HepG2 (cell line): ENCODE data around the gene CLEC4M. TPM values are rescaled to one million over a fixed set of nuclear protein-coding genes. Genes with fewer than 3 reads are reported as not detected.
A peak's percentile ranks its signal among the peaks of the same experiment; 100 is the strongest.

Experiments used
- ATAC-seq: fragments of 200-7000 bp; cut with Tn5 transposase; 3 replicates; pipeline ENCODE4 v1.9.1; 2020; ENCODE audit warnings: mild to moderate bottlenecking, moderate library complexity
- BruUV-seq: library from RNA; stranded (reverse); fragments of 400-500 nt; replicated peaks from 2 replicates; lab custom pipeline; 2021; lab: Mats Ljungman, UMichigan
- CTCF ChIA-PET: fragments of 300-600 bp; formaldehyde crosslinking; extraction: SDS; loops from one replicate; lab custom pipeline; 2021; ENCODE audit warnings: low total read pairs, inconsistent platforms, low intra/inter-chr PET ratio; lab: Yijun Ruan, JAX
- POLR2A ChIA-PET: fragments of 350-600 bp; sonication (Branson Sonifier 250); formaldehyde crosslinking; loops from one replicate; lab custom pipeline; 2020; ENCODE audit warnings: antibody characterized with exemption, inconsistent platforms; lab: Yijun Ruan, JAX
- DNase-seq: peaks from one replicate; pipeline ENCODE4 v3.0.0-alpha.2; 2015; ENCODE audit warnings: low spot score
- FAIRE-seq: peaks from 3 replicates; lab custom pipeline; 2011; peaks lifted over from hg19 to GRCh38; lab: Jason Lieb, UNC
- H2AFZ ChIP-seq: one replicate; pipeline ENCODE4 v1.6.1; 2011; ENCODE audit warnings: low read length, inconsistent platforms
- H3K27ac ChIP-seq: fragments of 300-600 bp; 3 replicates; pipeline ENCODE4 v1.8.0; 2011; ENCODE audit warnings: mixed run types, mild to moderate bottlenecking, mixed read lengths, low read length, inconsistent platforms; ENCODE audit not compliant: insufficient read depth; ENCODE audit errors: extremely low read length
- H3K27me3 ChIP-seq, 2 experiments: fragments of 200-600 bp in 1 of 2; 2 replicates in 1 of 2; 3 replicates in 1 of 2; pipeline versions ENCODE4 v1.6.0 to v1.8.0; 2011; ENCODE audit warnings: low read length in 2 of 2, mild to moderate bottlenecking in 2 of 2, moderate library complexity in 2 of 2, inconsistent platforms in 1 of 2; ENCODE audit not compliant: insufficient read depth in 2 of 2, control insufficient read depth in 1 of 2
- H3K36me3 ChIP-seq, 2 experiments: fragments of 200-600 bp in 1 of 2; replicated peaks in 1 of 2; 2 replicates in 1 of 2; 3 replicates in 1 of 2; pipeline versions ENCODE4 v1.5.1 to v1.8.0; 2011; ENCODE audit warnings: low read length in 2 of 2, inconsistent platforms in 1 of 2; ENCODE audit not compliant: insufficient read depth in 2 of 2, control insufficient read depth in 1 of 2
- H3K4me1 ChIP-seq: 2 replicates; pipeline ENCODE4 v1.5.1; 2012; ENCODE audit warnings: low read length, inconsistent platforms; ENCODE audit not compliant: insufficient read depth
- H3K4me2 ChIP-seq: 2 replicates; pipeline ENCODE4 v1.6.0; 2011; ENCODE audit warnings: low read depth, low read length, inconsistent platforms
- H3K4me3 ChIP-seq, 3 experiments: fragments of 200-600 bp in 1 of 3; sonication (generic), shearing (Covaris generic) in 1 of 3; replicated peaks in 1 of 3; 2 replicates each; pipeline ENCODE4 v1.5.1; 2011 to 2016; ENCODE audit warnings: low read length in 3 of 3, inconsistent platforms in 2 of 3, low read depth in 2 of 3, mild to moderate bottlenecking in 2 of 3, control low read depth in 1 of 3, mixed read lengths in 1 of 3; ENCODE audit not compliant: insufficient read depth in 1 of 3
- H3K79me2 ChIP-seq: one replicate; pipeline ENCODE4 v1.6.1; 2011; ENCODE audit warnings: low read length, inconsistent platforms; ENCODE audit not compliant: insufficient read depth
- H3K9ac ChIP-seq: 2 replicates; pipeline ENCODE4 v1.6.0; 2011; ENCODE audit warnings: mild to moderate bottlenecking, low read depth, low read length, inconsistent platforms; ENCODE audit not compliant: insufficient read depth
- H3K9me3 ChIP-seq: 2 replicates; pipeline ENCODE4 v1.5.1; 2012; ENCODE audit warnings: mild to moderate bottlenecking, low read length
- H4K20me1 ChIP-seq: 2 replicates; pipeline ENCODE4 v1.6.0; 2011; ENCODE audit warnings: inconsistent platforms, mild to moderate bottlenecking, low read length, moderate library complexity; ENCODE audit not compliant: insufficient read depth
- PRMT3 ChIP-seq: sonication (generic); formaldehyde crosslinking; IDR thresholded peaks from 2 replicates; pipeline ENCODE4 v1.8.1; 2022; ENCODE audit warnings: low read depth, mild to moderate bottlenecking, moderate library complexity, missing genetic modification reagents, borderline replicate concordance
- RNF219 ChIP-seq: sonication (generic); formaldehyde crosslinking; IDR thresholded peaks from 2 replicates; pipeline ENCODE4 v1.5.0; 2020; ENCODE audit warnings: mild to moderate bottlenecking, missing genetic modification reagents
- SP140L ChIP-seq: sonication (generic); formaldehyde crosslinking; IDR thresholded peaks from 2 replicates; pipeline ENCODE4 v1.4.0; 2020; ENCODE audit warnings: missing genetic modification reagents, borderline replicate concordance
- TCF7 ChIP-seq: sonication (generic); IDR thresholded peaks from 2 replicates; pipeline ENCODE4 v1.6.1; 2016; ENCODE audit warnings: antibody characterized with exemption, low read depth
- ZFY ChIP-seq: sonication (generic); formaldehyde crosslinking; IDR thresholded peaks from 2 replicates; pipeline ENCODE4 v1.4.0; 2020; ENCODE audit warnings: missing genetic modification reagents
- ZMYM3 ChIP-seq: sonication (generic); formaldehyde crosslinking; IDR thresholded peaks from 2 replicates; pipeline ENCODE4 v1.5.1; 2020; ENCODE audit warnings: mild to moderate bottlenecking, missing genetic modification reagents
- ZNF547 ChIP-seq: sonication (generic); formaldehyde crosslinking; IDR thresholded peaks from 2 replicates; pipeline ENCODE4 v1.5.1; 2020; ENCODE audit warnings: mild to moderate bottlenecking, missing genetic modification reagents
- ZNF768 ChIP-seq: sonication (generic); formaldehyde crosslinking; IDR thresholded peaks from 2 replicates; pipeline ENCODE4 v1.4.0; 2020; ENCODE audit warnings: missing genetic modification reagents
- WGBS: methylation state at CpG from one replicate; pipeline ENCODE4 v1.1.6; 2017; ENCODE audit warnings: low lambda C conversion rate; 5-methylcytosine and 5-hydroxymethylcytosine counted together
- in situ Hi-C: cut with HindIII; loops from 2 replicates; pipeline ENCODE4 v1.10.0; 2017; ENCODE audit warnings: low pct_unique_long_range_greater_than_20kb; ENCODE audit not compliant: extremely low pct_ligation_motif_present
- intact Hi-C: fragments of 100-400 bp; cut with micrococcal nuclease; formaldehyde crosslinking; loops from one replicate; pipeline ENCODE4 v1.10.0; 2022; ENCODE audit not compliant: unreplicated experiment
- polyA plus RNA-seq, 8 experiments: library from polyadenylated mRNA; depleted of rRNA in 3 of 8; stranded (reverse) in 7 of 8; unstranded in 1 of 8; fragments of >200 nt; fragmentation: Illumina TruSeq in 4 of 8; extraction: Trizol in 4 of 8; gene quantifications; 2 replicates each; pipeline versions ENCODE4 v1.2.1 to v1.2.3, GENCODE V29; 2011 to 2016; ENCODE audit warnings: low read depth in 4 of 8, missing spikeins in 1 of 8, mixed read lengths in 1 of 8; ENCODE audit not compliant: insufficient read depth in 1 of 8
- total RNA-seq, 5 experiments: library from RNA; depleted of rRNA; stranded (reverse); fragments of >200 nt; fragmentation: Illumina TruSeq; extraction: Trizol; gene quantifications; 2 replicates each; pipeline ENCODE4 v1.2.3, GENCODE V29; 2016; ENCODE audit warnings: low read depth in 1 of 5
- TF ChIP-seq, protein P1 (sequence below): sonication (generic); formaldehyde crosslinking; IDR thresholded peaks from 2 replicates; pipeline ENCODE4 v1.5.1; 2020; ENCODE audit warnings: missing genetic modification reagents, mild to moderate bottlenecking, borderline replicate concordance
- TF ChIP-seq, protein P2 (sequence below): sonication (generic); formaldehyde crosslinking; IDR thresholded peaks from 2 replicates; pipeline ENCODE4 v1.5.1; 2020; ENCODE audit warnings: mild to moderate bottlenecking, missing genetic modification reagents, moderate library complexity
- TF ChIP-seq, protein P3 (sequence below): sonication (generic); formaldehyde crosslinking; IDR thresholded peaks from 2 replicates; pipeline ENCODE4 v1.8.0; 2022; ENCODE audit warnings: mild to moderate bottlenecking, missing genetic modification reagents, borderline replicate concordance

Gene CLEC4M
- total and polyA plus RNA-seq, 2 of the 13 experiments (the other 11 are each of a cell fraction or from before 2014, with no cell fraction given), result not detected

- TF ChIP-seq, protein P1, sequence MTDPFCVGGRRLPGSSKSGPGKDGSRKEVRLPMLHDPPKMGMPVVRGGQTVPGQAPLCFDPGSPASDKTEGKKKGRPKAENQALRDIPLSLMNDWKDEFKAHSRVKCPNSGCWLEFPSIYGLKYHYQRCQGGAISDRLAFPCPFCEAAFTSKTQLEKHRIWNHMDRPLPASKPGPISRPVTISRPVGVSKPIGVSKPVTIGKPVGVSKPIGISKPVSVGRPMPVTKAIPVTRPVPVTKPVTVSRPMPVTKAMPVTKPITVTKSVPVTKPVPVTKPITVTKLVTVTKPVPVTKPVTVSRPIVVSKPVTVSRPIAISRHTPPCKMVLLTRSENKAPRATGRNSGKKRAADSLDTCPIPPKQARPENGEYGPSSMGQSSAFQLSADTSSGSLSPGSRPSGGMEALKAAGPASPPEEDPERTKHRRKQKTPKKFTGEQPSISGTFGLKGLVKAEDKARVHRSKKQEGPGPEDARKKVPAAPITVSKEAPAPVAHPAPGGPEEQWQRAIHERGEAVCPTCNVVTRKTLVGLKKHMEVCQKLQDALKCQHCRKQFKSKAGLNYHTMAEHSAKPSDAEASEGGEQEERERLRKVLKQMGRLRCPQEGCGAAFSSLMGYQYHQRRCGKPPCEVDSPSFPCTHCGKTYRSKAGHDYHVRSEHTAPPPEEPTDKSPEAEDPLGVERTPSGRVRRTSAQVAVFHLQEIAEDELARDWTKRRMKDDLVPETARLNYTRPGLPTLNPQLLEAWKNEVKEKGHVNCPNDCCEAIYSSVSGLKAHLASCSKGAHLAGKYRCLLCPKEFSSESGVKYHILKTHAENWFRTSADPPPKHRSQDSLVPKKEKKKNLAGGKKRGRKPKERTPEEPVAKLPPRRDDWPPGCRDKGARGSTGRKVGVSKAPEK (CRISPR knock-in tag), result no peak
- TF ChIP-seq TCF7, result no peak
- TF ChIP-seq PRMT3 (CRISPR knock-in tag), result no peak
- TF ChIP-seq, protein P2, sequence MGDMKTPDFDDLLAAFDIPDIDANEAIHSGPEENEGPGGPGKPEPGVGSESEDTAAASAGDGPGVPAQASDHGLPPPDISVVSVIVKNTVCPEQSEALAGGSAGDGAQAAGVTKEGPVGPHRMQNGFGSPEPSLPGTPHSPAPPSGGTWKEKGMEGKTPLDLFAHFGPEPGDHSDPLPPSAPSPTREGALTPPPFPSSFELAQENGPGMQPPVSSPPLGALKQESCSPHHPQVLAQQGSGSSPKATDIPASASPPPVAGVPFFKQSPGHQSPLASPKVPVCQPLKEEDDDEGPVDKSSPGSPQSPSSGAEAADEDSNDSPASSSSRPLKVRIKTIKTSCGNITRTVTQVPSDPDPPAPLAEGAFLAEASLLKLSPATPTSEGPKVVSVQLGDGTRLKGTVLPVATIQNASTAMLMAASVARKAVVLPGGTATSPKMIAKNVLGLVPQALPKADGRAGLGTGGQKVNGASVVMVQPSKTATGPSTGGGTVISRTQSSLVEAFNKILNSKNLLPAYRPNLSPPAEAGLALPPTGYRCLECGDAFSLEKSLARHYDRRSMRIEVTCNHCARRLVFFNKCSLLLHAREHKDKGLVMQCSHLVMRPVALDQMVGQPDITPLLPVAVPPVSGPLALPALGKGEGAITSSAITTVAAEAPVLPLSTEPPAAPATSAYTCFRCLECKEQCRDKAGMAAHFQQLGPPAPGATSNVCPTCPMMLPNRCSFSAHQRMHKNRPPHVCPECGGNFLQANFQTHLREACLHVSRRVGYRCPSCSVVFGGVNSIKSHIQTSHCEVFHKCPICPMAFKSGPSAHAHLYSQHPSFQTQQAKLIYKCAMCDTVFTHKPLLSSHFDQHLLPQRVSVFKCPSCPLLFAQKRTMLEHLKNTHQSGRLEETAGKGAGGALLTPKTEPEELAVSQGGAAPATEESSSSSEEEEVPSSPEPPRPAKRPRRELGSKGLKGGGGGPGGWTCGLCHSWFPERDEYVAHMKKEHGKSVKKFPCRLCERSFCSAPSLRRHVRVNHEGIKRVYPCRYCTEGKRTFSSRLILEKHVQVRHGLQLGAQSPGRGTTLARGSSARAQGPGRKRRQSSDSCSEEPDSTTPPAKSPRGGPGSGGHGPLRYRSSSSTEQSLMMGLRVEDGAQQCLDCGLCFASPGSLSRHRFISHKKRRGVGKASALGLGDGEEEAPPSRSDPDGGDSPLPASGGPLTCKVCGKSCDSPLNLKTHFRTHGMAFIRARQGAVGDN (CRISPR knock-in tag), result no peak
- no peak for TF ChIP-seq ZFY (CRISPR knock-in tag)
Observed at GRCh38 chr19:7731218-7731595, 31.8 kb upstream of the CLEC4M start (continued).

DNA sequence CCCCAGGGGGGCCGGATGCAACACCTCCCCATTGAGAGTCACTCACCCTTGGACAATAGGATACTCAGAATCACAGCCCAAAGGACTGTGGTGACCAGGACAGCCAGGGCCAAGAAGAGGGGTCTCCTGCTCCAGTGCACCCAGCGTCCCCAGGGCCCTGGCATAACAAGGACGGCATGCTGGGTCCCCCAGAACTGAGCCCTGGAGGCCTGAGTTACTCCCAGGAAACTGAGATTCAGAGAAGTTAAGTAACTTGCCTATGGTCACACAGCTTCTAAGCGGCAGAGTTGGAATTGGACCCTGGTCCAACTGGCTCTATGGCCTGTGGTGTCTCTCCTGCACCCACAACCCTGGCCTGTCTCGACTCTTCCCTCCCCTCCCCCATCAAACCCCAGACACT is 31.4 kb upstream of the CLEC4M start:
- no peak overlapping the region for H2AFZ ChIP-seq
- H3K4me1 ChIP-seq, result no peaks in the 10 kb centered on the region
- no peak overlapping the region for H3K9ac ChIP-seq
- H3K36me3 ChIP-seq, result no peaks in the 10 kb centered on the region
- ATAC-seq (no peak), DNase-seq (no peak), FAIRE-seq (no peak)
- ChIA-PET CTCF (no interaction called here), POLR2A (no interaction called here)
- intact Hi-C loops, result no loop called here
- 30% methylated on average over 3 of the region's 5 CpGs for WGBS
- H3K27me3 ChIP-seq, result peaks cover 1 to 31% of the 10 kb centered on the region in 2 experiments; a peak in 3 of 5 replicates
- TF ChIP-seq ZNF768 (CRISPR knock-in tag), result peak; percentile 95
- no peak for TF ChIP-seq SP140L
- TF ChIP-seq ZNF547, result no peak
- 0 out of 2 replicates have a peak, but pooled peaks have one; percentile 25 for TF ChIP-seq ZMYM3 (CRISPR knock-in tag)
- TF ChIP-seq, protein P3, sequence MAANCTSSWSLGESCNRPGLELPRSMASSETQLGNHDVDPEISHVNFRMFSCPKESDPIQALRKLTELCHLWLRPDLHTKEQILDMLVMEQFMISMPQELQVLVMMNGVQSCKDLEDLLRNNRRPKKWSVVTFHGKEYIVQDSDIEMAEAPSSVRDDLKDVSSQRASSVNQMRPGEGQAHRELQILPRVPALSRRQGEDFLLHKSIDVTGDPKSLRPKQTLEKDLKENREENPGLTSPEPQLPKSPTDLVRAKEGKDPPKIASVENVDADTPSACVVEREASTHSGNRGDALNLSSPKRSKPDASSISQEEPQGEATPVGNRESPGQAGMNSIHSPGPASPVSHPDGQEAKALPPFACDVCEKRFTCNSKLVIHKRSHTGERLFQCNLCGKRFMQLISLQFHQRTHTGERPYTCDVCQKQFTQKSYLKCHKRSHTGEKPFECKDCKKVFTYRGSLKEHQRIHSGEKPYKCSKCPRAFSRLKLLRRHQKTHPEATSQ (CRISPR knock-in tag), result no peak
- no peak for TF ChIP-seq RNF219 (CRISPR knock-in tag)
- H3K27ac ChIP-seq, result no peak overlapping the region
- in situ Hi-C loops, result no loop called here
- no peak overlapping the region for H3K4me2 ChIP-seq
- H4K20me1 ChIP-seq, result no peaks in the 10 kb centered on the region
- H3K4me3 ChIP-seq, result no peak overlapping the region
- no TSS peak for BruUV-seq
- no peaks in the 10 kb centered on the region for H3K79me2 ChIP-seq
- H3K9me3 ChIP-seq, result no peaks in the 10 kb centered on the region
